ENCODE measurements around the gene CCDC78.
A peak's percentile ranks its signal among the peaks of the same experiment; 100 is the strongest.

The CCDC78 gene

GRCh38 chr16:679814-680624, 46.2 kb downstream of the CCDC78 start, which contains the start of gene STUB1:
TSS of gene STUB1 (plus strand) at chr16:680410. CDS start at chr16:680526, 116 bp downstream.
- peak; percentile 66 to 88 (median 84) for DNase-seq (ENCODE audit: low read depth in 4 of 4, low spot score in 1 of 4)

- no peak for DNase-seq (ENCODE audit: low read depth in 4 of 4, low spot score in 1 of 4)
Observed at GRCh38 chr16:678858-679813, 47.1 kb downstream of the CCDC78 start.

DNA sequence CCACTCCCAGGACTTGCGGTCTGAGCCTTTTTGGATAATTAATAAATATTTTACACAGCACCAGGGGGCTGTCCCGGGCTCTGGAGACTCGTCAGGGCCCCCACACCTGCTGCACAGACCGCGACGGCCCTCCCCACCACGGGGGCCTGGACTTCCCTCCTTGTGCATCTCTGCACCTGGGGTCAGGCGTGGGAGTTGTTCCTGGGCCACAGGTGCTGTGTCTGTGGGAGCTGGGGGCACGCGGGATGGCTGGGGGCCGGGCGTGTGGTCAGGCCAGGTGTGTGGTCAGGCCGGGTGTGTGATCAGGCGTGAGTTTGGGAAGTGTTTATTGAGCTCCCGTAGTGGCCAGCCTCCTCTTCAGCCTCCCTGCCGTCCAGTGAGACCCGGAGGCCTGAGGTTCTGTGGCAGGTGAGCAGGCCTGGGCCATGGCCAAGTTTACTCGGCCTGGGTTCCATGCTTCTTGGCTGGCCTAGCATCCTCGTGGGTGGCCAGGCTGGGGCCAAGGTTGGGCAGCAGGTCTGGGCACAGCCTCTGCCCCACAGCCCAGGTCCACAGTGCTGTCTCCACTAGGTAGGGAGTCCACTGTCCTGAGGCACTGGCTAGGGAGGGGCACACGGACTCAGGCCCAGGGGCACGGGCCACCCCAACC, 47.9 kb downstream of the CCDC78 start:
- DNase-seq (ENCODE audit: low read depth in 4 of 4, low spot score in 1 of 4) = no peak

- DNase-seq (ENCODE audit: low read depth in 4 of 4, low spot score in 1 of 4) = no peak
Observed at GRCh38 chr16:677316-678190, 48.7 kb downstream of the CCDC78 start.

- no peak for DNase-seq (ENCODE audit: low read depth in 4 of 4, low spot score in 1 of 4)
Observed at GRCh38 chr16:676913-677312, 49.3 kb downstream of the CCDC78 start.

GRCh38 chr16:676565-676902, 49.7 kb downstream of the CCDC78 start:
- no peak for DNase-seq (ENCODE audit: low read depth in 4 of 4, low spot score in 1 of 4)

DNA sequence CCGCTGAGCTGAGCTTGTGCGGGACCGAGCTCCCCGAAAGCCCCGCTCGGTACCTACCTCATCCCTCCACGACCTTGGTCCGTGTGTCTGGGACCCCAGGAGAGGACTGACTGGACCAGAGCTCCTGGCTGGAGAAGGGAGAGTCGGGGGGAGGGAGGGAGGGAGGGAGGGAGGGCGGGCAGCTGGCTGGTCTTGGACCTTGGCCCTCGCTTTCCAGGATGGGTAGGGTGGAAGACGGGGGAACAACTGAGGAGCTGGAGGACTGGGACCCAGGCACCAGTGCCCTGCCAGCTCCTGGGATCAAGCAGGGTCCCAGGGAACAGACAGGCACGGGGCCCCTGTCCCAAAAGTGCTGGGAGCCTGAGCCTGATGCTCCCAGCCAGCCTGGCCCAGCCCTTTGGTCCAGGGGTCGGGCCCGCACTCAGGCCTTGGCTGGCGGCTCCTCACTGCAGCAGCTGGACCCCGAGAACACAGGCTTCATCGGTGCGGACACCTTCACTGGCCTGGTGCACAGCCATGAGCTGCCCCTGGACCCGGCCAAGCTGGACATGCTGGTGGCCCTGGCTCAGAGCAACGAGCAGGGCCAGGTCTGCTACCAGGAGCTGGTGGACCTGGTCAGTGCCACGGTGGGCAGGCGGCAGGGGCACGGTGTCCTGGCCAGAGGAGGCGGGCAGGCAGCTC, 50.2 kb downstream of the CCDC78 start:
- no peak for DNase-seq (ENCODE audit: low read depth in 4 of 4, low spot score in 1 of 4)

DNA sequence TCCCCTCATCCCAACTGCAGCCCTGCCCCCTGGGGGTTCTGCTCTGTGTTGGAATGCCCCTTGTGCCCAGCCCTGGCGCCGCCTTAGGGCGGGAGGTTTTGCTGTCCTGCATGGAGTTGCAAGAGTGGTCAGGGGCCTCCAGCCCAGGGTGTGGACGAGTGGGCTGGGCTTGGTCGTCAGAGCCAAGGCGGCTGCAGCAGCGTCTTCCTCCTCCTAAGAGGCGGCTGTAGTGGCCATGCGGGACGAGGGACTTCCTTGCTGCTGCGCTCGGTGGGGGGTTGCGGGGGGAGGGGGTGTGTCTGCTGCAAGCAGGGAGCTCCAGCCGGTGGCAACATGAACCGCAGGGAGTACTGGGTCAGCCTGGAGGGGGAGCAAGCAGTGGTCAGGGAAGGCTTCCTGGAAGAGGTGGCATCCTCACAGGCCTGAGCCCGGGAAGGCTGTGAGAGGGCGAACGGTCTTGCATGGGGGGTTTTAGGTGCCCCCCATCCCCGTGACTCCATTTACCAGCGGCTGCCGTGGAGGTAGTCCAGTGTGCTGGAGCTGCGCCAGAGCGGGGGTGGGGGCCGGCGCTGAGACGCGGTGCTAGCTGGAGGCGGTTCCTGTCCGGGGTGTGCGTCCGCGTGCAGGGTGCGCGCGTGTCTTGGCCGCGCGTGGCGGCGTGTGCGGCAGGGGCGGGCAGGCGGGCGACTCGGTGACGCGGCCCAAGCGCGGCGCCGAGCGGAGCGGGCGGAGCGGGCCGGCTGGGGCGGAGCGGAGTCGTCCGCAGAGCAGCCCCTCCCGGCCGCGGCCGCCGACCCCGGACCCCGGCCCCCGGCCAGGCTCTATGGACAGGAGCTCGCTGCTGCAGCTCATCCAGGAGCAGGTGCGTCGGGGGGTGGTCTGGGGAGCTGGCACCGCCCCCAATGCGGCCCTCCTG, 51.0 kb downstream of the CCDC78 start, which contains the start of gene RHBDL1:
TSS of gene RHBDL1 (plus strand) at position 704 of the 916 bp plus-strand sequence. CDS start at position 824, 120 bp downstream.
- no peak for DNase-seq (ENCODE audit: low read depth in 4 of 4, low spot score in 1 of 4)

GRCh38 chr16:674214-674881, 51.9 kb downstream of the CCDC78 start:
- DNase-seq (ENCODE audit: low read depth in 4 of 4, low spot score in 1 of 4) = no peak

GRCh38 chr16:673399-673991, 52.7 kb downstream of the CCDC78 start:
- no peak for DNase-seq (ENCODE audit: low read depth in 4 of 4, low spot score in 1 of 4)

GRCh38 chr16:672851-673250, 53.4 kb downstream of the CCDC78 start:
- no peak for DNase-seq (ENCODE audit: low read depth in 4 of 4, low spot score in 1 of 4)

Measured in stimulated activated CD4-positive, alpha-beta T cell treated with anti-CD3 and anti-CD28 coated beads, Interleukin-1b, Interleukin-23, amount 100 ng/mL, for 24 hours (primary cell).